HG03460 (cell line): Measurements from ENCODE around the gene LMF2.
A peak's percentile ranks its signal among the peaks of the same experiment; 100 is the strongest.
"Not testable (repeated sequence)": the region's sequence is repeated elsewhere in the genome, so short reads cannot be mapped to it uniquely, and the experiment has no call there.

Experiments used
- ATAC-seq: cut with Tn5 transposase; IDR thresholded peaks from one replicate; pipeline ENCODE4 v1.9.1; 2021; ENCODE audit not compliant: unreplicated experiment

Gene LMF2

DNA sequence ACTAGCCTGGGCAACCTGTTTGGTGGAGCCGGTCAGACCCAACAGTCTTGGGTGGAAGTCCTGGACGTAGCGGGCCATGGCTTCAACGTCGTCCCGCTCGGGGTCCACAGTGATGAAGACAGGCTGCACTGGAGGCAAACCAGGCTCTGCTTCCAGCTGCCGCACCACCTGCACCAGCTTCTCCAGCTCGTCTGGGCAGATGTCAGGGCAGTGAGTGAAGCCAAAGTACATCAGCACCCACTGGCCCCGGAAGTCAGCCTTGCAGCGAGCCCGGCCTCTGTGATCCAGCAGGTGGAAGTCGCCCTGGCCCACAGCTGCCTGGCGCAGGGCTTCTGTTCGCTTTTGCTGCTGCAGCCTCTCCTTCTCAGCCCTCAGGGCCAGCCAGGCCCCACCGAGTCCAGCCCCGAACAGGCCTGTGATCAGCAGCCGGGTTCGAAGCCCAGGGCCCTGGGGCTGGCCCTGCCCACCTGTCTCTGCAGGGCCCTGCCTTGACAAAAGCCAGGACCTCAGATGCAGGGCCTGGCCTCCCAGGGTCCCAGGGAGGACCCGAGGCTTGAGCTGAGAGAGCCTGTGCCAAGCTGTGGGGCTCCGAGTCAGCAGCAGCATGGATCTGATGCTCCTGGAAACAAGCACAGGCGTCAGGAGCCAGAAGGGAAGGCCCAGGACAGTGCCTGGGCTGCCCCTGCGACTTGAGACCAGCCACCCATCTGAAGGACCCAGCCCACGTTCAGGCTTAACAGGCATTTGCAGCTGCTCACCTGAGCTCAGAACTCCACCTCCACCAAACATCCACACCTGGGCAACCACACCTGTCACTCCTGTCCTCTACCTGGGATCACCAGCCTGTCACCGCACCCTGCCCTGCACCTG is 16.5 kb upstream of the LMF2 start:
- no peak for ATAC-seq

DNA sequence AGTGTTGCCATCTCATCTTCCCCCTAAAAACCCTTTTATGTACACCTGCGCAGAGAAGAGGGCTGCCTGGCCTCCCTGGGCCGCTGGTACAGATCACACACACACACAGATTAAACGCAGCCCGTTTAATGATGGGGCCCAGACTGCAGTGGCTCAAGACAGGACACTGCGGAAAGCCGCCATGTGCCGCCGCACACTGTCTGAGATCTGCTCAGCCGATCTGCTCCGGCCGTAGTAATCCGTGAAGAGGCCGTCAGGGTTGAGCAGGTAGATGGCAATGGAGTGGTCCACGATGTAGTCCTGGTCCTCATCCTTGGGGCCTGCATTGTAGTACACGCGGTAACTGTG is 15.9 kb upstream of the LMF2 start:
- no peak for ATAC-seq

DNA sequence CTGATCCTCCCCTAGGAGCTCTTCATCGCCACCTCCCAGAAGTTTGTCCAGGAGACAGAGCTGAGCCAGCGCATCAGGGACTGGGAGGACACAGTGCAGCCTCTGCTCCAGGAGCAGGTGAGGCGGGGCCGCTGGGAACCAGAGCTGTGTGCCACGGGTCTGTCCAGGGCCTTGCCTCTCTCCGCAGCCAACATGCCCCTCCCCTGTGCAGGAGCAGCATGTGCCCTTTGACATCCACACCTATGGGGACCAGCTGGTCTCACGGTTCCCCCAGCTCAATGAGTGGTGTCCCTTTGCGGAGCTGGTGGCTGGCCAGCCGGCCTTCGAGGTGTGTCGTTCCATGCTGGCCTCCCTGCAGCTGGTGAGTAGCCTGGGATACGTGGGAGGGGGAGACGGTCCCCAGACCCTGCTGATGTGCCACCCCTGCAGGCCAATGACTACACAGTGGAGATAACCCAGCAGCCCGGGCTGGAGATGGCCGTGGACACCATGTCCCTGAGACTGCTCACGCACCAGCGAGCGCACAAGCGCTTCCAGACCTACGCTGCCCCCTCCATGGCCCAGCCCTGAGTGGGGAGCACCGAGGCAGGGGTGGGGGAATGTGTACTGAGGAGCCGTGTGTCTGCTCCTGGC is 15.4 kb upstream of the LMF2 start:
- no peak for ATAC-seq

DNA sequence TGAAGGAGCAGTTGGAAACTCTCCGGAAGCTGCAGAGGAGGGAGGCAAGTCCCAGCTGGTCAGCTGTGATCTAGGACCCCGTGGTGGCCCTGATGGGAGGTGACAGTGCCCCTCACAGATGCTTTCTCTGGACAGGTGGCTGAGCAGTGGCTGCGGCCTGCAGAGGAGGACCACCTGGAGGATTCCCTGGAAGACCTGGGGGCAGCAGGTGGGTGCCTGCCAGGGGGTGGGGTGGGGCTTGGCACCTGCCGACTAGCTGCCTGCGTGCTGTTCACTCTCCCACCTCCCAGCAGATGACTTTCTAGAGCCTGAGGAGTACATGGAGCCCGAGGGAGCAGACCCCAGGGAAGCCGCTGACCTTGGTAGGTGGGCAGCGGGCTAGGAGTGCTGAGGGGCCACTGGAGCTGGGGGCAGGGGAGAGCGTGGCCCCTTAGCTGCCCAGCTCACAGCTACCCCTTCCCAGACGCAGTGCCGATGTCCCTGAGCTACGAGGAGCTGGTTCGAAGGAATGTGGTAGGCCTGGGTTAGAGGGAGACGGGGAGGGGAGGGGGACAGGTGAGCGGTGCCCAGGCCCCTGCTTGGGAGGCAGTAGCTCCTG is 14.8 kb upstream of the LMF2 start:
- no peak for ATAC-seq

DNA sequence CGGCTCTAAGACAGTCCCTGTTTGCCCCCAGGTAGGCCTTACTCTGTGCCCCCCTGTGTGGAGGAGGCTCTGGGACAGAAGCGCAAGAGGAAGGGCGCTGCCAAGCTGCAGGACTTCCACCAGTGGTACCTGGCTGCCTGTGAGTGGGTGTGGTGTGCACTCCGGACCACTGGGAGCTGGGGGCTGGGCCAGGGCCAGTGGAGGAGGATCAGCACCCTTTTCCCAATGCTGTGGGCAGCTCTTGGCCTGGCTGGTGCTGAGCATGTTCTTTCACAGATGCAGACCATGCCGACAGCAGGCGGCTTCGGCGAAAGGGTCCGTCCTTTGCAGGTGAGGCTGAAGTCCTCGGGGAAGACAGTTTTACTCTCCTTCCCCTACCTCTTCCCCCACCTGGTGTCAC is 14.2 kb upstream of the LMF2 start:
- ATAC-seq = no peak

DNA sequence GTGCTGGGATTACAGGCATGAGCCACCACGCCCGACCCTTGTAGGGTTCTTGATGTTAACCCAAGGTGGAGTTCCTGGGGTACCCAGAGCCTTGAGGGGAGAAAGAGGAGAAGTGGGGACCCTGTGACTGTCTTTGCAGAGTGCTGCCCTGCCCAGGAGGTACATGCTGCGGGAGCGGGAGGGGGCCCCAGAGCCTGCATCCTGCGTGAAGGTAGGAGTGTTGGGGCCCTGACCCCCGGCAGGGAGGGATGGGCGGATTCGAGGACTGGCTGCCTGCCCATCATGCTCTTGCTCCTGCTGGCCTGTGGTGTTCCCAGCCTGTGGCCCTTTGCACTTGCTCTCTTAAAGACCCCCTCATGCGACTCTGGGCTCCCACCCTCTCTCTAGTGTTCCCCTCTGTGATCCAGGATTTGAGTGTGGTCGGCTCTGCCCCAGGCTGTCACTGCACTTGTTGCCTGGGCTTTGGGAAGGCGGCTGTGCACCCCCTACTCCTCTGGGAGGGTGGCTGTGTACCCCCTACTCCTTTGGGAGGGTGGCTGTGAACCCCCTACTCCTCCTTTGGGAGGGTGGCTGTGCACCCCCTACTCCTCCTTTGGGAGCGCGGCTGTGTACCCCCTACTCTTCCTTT is 13.4 kb upstream of the LMF2 start:
- no peak for ATAC-seq

DNA sequence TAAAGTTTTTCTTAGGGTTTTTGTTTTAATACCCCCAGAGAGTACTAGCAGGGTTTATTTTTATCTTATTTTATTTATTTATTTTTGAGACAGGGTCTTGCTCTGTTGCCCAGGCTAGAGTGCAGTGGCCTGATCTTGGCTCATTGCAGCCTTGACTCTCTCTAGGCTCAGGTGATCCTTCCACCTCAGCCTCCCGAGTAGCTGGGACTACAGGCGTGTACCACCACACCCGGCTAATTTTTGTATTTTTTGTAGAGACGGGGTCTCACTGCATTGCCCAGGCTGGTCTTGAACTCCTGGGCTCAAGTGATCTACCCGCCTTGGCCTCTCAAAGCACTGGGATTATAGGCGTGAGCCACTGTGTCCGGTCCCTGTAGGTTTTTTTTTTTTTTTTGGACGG is 12.7 kb upstream of the LMF2 start:
- not testable (repeated sequence) for ATAC-seq

DNA sequence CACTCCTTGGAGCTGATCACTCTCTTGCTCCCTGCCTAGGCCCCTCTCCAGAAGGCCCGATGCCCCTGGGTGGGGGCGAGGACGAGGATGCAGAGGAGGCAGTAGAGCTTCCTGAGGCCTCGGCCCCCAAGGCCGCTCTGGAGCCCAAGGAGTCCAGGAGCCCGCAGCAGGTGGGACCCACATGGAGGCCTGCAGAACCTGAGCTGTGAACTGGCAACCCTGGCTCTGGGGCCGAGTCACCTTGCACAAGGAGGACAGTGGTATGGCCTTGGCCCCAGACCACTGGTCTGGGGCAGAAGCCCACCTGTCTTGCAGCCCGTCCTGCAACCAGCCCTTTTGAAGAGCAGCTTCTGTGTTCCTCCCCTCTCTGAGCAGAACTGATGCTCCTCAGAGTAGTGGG is 11.6 kb upstream of the LMF2 start:
- no peak for ATAC-seq

DNA sequence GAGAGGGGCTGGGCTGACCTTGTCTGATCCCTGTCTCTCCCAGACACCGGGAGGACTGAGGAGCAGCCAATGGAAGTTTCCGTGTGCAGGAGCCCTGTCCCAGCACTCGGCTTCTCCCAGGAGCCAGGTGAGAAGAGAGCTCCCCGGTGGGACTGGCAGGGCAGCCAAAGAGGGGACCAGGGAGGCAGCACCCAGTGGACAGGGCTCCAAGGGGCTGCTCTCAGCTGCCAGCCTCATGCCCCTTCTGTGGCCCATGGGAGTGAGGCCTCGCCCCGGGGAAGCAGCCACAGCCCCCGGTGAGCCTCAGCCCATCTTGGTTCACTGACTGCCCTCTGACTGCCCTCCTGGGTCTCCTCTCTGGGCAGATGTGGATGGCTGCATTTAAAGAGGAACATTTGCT is 11.1 kb upstream of the LMF2 start:
- no peak for ATAC-seq

DNA sequence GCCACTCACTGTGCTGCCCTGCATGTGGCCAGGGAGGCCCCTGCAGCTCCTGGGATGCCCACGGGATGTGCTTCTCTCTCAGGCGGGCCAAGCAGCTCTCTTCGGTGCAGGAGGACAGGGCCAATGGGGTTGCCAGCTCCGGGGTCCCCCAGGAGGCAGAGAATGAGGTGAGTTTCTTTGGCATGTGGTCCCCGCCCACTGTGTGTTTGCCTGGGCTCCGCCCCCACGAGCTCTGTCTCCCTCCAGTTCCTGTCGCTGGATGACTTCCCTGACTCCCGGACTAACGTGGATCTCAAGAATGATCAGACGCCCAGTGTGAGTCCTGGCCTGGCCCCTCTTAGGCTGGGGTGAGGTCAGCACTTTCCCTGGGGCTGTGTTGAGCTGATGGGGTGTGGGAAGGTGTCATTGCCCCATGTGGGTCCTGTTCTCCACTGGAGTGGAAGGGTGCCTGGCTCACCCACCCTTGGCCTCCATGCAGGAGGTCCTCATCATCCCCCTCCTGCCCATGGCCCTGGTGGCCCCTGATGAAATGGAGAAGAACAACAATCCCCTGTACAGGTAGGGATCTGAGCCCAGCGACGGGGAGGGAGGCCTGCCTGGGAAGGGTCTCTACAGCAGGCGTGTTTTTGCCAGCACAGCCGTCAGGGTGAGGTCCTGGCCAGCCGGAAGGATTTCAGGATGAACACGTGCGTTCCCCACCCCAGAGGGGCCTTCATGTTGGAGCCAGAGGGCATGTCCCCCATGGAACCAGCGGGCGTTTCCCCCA is 10.2 kb upstream of the LMF2 start:
- no peak for ATAC-seq

DNA sequence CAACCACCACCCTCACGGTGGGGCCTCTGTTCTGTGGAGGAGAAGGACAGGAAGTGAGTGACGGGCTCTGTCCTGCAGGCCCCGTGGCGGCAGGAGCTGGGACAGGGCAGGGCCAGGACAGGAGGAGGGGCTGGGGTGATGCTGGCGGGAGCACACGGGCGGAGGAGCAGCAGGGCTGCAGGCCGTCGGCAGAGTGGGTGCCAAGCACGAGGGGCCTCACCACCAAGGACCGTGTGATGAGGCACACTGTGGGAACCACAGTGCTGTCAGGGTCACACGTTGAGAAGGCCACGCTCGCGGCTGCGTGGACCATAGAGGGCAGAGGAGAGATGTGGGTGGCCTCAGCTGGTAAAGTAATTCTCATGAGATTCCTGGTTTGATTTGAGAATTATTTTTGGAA is 9.4 kb upstream of the LMF2 start:
- ATAC-seq = no peak

- ATAC-seq = no peak
Observed at GRCh38 chr22:50516068-50516467, 8.6 kb upstream of the LMF2 start.

DNA sequence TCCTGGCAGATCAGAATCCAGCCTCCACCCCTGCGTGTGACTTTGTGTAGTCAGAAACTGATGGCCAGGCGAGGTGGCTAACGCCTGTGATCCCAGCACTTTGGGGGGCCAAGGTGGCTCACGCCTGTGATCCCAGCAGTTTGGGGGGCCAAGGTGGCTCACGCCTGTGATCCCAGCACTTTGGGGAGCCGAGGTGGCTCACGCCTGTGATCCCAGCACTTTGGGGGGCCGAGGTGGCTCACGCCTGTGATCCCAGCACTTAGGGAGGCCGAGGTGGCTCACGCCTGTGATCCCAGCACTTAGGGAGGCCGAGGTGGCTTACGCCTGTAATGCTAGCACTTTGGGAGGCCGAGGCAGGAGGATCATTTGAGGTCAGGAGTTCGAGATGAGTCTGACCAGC is 5.7 kb upstream of the LMF2 start:
- ATAC-seq = no peak

DNA sequence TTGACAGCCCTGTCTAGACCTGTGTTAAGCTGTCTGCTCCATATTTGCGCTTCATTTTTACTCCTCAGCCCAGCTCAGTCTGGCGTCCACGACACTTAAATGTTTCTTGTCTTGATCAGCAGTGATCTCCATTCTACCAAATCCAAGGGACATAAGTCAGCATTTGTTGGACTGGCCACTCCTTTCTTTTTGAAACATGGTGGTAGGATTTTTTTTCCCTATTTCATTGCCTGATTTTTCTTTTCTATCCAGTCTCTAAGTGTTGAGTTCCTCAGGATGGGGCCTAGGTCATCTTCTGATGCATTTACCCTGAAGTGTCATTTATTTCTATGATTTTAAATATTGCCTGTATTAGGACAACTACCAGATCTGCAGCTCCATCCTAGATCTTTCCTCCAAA is 1.4 kb upstream of the LMF2 start:
- no peak for ATAC-seq

DNA sequence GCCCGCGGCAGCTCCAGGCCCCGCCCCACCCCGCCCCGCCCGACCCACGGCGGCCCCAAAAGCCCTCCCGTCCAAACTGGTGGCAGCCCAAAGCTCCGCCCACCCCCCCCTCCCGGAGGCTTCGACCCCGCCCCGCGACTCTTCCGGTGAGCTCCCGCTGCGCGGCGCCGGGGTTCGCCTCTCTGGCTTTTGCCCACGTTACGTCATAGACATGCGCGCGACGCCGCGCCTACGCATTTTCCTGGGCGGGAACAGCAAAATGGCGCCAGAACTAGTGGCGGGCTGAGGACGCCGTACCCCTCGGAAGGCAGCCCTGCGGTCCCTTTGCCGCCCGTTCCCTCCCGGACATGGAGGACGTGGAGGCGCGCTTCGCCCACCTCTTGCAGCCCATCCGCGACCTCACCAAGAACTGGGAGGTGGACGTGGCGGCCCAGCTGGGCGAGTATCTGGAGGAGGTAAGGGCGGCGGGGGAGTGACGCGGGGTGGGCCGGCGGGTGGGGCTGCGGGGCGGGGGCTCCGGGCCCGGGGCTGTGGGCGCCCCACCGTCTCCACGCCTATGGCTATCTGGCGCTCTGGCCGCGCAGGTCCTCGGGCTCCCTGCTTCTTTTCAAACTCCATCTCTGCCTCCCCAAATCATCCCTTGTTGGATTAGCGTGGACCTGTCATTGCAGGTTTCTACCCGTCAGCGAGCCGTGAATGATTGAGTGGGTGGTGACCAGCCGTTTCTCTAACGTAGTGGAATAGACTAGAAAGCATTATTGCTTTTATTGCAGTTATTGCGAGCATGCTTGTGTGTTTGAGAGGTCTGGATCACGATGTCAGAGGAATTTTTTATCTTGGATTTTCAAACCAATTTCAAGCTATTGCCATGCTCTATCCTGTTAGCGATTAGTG is 736 bp upstream of the LMF2 start, which contains the start of gene NCAPH2:
TSS of gene NCAPH2 (plus strand) at position 234 of the 894 bp plus-strand sequence. CDS start at position 348, 114 bp downstream.
- ATAC-seq = peak; percentile 66

DNA sequence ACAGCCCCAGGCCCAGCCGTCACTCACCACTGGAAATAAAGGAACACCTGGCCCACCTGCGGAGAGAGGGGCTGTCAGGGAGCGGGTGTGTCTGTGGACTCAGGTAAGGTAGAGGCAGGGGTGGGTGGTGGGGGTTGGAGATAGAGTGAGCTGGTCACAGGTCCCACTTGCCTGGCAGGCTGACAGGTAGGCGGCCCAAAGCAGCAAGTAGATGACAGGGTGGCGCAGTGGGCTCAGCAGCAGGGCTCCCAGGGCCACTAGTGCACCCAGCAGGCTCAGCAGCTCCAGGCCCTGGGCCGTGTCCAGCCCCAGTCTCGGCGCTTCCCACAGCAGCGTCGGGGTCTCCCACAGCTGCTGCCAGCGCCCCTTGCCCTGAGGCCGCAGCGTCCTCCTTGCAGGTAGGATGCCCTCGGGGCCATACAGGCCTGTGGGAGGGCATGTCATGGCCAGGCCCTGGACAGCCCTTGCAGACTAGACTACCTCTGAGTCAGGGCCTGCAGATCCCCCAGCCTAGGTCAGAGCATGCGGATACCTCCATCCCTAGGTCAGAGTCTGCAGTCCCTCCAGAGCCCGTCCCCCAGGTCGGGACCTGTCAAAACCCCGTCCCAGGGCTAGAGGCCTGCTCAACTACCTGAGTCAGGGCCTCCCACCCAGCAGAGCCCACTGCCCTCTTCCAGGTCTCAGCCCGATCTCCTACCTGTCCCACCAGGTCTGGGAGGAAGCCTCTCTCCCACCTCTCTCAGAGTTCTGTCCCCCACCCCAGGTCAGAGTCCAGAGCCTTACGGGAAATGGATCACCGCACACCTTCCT is 686 bp downstream of the LMF2 start:
- ATAC-seq = no peak

GRCh38 chr22:50505776-50506610 is 1.5 kb downstream of the LMF2 start:
- no peak for ATAC-seq

- no peak for ATAC-seq
Observed at GRCh38 chr22:50505276-50505775, 2.2 kb downstream of the LMF2 start.
